ENCODE measurements around the gene ATOH1.

The ATOH1 gene

GRCh38 chr4:93835929-93836328 is 7.4 kb downstream of the ATOH1 start:
- no peak for DNase-seq (ENCODE audit: low spot score)

- no peak for DNase-seq (ENCODE audit: low spot score)
Measured at GRCh38 chr4:93839704-93840103, 11.2 kb downstream of the ATOH1 start.

- no peak for DNase-seq (ENCODE audit: low spot score)
Measured at GRCh38 chr4:93841803-93842345, 13.3 kb downstream of the ATOH1 start.

GRCh38 chr4:93842601-93843252 is 14.2 kb downstream of the ATOH1 start:
- DNase-seq (ENCODE audit: low spot score), result no peak

GRCh38 chr4:93843772-93844171 is 15.2 kb downstream of the ATOH1 start:
- DNase-seq (ENCODE audit: low spot score), result no peak

DNA sequence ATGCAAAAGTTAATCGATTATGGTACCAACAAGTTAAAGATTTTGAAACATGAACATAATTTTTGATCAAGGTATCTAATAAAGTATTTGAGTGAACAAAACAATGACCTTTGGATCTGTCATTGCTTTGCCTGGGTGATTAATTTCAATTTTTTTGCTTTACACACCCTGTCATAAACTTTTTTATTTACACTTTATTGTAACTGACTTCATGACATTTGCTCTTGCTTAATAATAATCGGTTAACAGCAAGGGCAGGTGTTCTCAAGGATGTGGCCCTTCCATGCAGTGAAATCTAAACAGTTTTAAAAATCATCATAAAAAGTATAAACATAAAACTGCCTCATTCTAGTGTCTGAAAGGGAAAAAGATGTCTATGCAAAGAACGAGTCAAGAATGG is 24.1 kb downstream of the ATOH1 start:
- DNase-seq (ENCODE audit: low spot score), result no peak

- DNase-seq (ENCODE audit: low spot score), result no peak
Measured at GRCh38 chr4:93855926-93856325, 27.4 kb downstream of the ATOH1 start.

DNA sequence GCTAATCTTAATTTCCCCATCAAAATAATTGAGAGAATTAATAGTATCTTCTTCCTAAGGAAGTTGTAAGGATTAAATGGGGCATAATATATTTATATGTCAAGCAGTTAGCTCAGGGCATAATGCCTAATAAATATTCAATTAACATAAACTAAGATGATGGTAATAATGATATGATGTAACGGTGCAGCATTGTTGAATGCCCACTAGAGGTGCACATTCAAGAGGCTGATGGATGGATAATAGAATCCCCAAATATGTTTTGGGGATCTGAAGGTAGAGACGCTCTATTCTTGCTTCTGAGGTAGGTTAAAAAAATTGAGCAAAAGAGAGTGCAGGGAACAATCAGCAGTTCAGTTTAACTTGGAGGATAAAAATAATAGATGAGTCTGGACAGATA is 37.1 kb downstream of the ATOH1 start:
- DNase-seq (ENCODE audit: low spot score), result no peak

DNA sequence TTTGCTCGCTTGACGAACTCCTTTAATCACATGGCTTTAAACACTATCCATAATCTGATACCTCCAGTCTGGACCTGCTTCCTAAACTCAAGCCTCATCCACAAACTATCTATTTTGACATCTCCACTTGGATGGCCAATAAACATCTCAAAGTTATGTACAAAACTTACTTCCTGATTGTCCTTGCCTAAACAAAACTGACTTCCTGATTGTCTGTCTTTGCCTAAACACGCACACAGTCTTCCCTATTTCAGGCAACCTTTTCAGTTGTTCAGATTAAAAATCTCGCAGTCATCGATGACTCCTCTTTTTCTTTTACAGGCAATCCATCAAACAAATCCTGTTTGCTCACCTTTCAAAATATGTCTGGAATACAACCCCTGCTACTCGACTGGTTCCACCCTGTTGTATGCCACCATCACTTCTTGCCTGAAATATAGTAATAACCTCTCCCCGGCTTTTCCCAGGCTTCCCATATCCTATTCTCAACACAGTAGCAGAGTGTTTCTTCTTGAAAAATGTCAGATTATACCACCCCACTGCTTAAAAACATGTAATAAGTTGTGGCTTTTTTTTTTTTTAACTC is 39.0 kb downstream of the ATOH1 start:
- DNase-seq (ENCODE audit: low spot score), result no peak

GRCh38 chr4:93870876-93871458 is 42.4 kb downstream of the ATOH1 start:
- no peak for DNase-seq (ENCODE audit: low spot score)

- no peak for DNase-seq (ENCODE audit: low spot score)
Measured at GRCh38 chr4:93876754-93877153, 48.2 kb downstream of the ATOH1 start.

GRCh38 chr4:93878566-93878965 is 50.0 kb downstream of the ATOH1 start:
- no peak for DNase-seq (ENCODE audit: low spot score)

DNA sequence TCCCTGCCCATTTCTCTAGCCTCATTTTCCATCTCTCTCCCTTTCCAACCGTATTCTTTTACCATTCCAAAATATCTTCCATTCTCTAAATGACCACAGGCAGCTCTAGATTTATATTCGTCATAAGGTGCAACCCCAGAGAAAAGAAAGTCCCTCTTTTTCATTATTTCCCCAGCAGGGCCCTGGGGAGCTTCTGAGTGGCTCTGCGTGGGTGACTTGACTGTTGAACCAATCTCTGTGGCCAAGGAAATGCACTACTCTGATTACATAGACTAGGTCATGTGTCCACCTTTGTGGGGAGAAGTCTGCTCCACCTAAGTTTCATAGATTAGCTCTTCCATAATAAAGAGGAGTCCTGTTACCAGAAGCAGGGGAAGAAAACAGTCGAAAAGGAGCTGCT is 51.4 kb downstream of the ATOH1 start:
- DNase-seq (ENCODE audit: low spot score), result no peak

Measured in globus pallidus (tissue), 1 donor.